ENCODE results near the gene ENTR1. TPM values are rescaled to one million over a fixed set of nuclear protein-coding genes. Genes with fewer than 3 reads are reported as not detected.

The ENTR1 gene
- total and polyA plus RNA-seq, 10 of the 15 experiments (the other 5 are each of a cell fraction or from before 2014, with no cell fraction given): 8.2 to 96.4 (median 41.1) TPM

GRCh38 chr9:136457326-136457725 lies 46.9 kb upstream of the ENTR1 start:
- H3K27me3 ChIP-seq (replicated peaks in 1 of 2; ENCODE audit: control insufficient read depth in 2 of 2, insufficient read depth in 2 of 2, low read length in 1 of 2): no peaks in the 10 kb centered on the region
- ChIA-PET RAD21 (ENCODE audit: unreplicated experiment) (no interaction called here), CTCF (no interaction called here), SMC1A (ENCODE audit: uncharacterized antibody, unreplicated experiment) (no interaction called here), POLR2A (interaction anchor here (0.5 to 0.7 kb wide), 2 partner anchors 11 to 27 kb away, joined by 3 to 6 read pairs; no protein-coding TSS in a partner anchor)
- TF ChIP-seq MYB (IDR thresholded peaks at IDR 0.05; ENCODE audit: borderline replicate concordance, low read depth, low read length): no peak
- TF ChIP-seq, protein P1, sequence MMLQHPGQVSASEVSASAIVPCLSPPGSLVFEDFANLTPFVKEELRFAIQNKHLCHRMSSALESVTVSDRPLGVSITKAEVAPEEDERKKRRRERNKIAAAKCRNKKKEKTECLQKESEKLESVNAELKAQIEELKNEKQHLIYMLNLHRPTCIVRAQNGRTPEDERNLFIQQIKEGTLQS (IDR thresholded peaks at IDR 0.05; ENCODE audit: borderline replicate concordance, extremely low read depth, low read depth, low read length): no peak
- no peak for TF ChIP-seq NFYB (IDR thresholded peaks at IDR 0.05; ENCODE audit: insufficient read depth, low read depth, low read length)
- TF ChIP-seq SIX5 (IDR thresholded peaks at IDR 0.05; ENCODE audit: low read depth, low read length, severe bottlenecking): no peak
- TF ChIP-seq BRCA1 (IDR thresholded peaks at IDR 0.05; ENCODE audit: low read depth, low read length): no peak
- no peak for TF ChIP-seq SIN3A (IDR thresholded peaks at IDR 0.05; ENCODE audit: low read depth, low read length)
- no peak for TF ChIP-seq NBN (IDR thresholded peaks at IDR 0.05)
- ATAC-seq (no peak), DNase-seq (ENCODE audit: low read depth, low spot score) (no peak), FAIRE-seq (no peak)
- BruUV-seq (replicated peaks): no TSS peak
- no peak overlapping the region for H2AFZ ChIP-seq (ENCODE audit: control insufficient read depth, low read depth, low read length)
- H3K27ac ChIP-seq (ENCODE audit: control insufficient read depth, insufficient read depth): no peak overlapping the region
- no peak overlapping the region for H3K9ac ChIP-seq (ENCODE audit: control insufficient read depth, insufficient read depth, low read length)
- H3K36me3 ChIP-seq (ENCODE audit: control insufficient read depth in 2 of 2, insufficient read depth in 2 of 2, low read length in 1 of 2): peaks cover 40 to 47% of the 10 kb centered on the region in 2 experiments
- no peaks in the 10 kb centered on the region for H3K9me3 ChIP-seq (replicated peaks; ENCODE audit: control insufficient read depth, insufficient read depth, low read length)
- no peak overlapping the region for H3K4me2 ChIP-seq (ENCODE audit: control insufficient read depth, insufficient read depth)
- H3K4me3 ChIP-seq: no peak overlapping the region
- H3K4me1 ChIP-seq (ENCODE audit: control insufficient read depth, insufficient read depth, low read length): no peaks in the 10 kb centered on the region
- H3K79me2 ChIP-seq (ENCODE audit: control insufficient read depth, insufficient read depth, low read length): no peaks in the 10 kb centered on the region
- no peaks in the 10 kb centered on the region for H4K20me1 ChIP-seq (ENCODE audit: control insufficient read depth, insufficient read depth)
- in situ Hi-C loops (cut with MboI): no loop called here
- intact Hi-C loops (cut with micrococcal nuclease; ENCODE audit: unreplicated experiment): no loop called here
- 97% methylated on average over 24 of the region's 24 CpGs for WGBS (ENCODE audit: insufficient coverage, insufficient replicate concordance, low lambda C conversion rate, missing lambda C conversion rate)

DNA sequence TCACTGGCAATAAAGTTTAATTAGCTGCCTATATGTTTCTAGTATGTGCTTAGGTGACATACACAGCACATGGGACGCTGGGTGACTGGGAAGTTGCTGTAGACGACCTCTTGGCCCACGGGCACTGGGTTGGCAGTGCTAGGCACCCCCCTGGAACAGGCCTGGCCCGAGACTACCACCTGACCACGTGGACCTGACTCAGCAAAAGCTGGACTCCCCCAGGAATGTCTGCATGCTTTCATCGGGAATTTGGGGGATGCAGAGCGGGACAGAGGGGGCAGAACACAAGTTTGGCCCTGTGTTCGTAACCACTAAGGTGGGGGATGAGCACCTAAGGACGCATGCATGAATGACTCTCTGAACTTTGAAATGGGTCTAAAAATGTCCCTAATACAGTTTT lies 45.8 kb upstream of the ENTR1 start:
- POLR2A ChIA-PET: no interaction called here
- WGBS (ENCODE audit: insufficient coverage, insufficient replicate concordance, low lambda C conversion rate, missing lambda C conversion rate): 77% methylated on average over 9 of the region's 9 CpGs
- TF ChIP-seq KDM1A (IDR thresholded peaks at IDR 0.05; ENCODE audit: borderline replicate concordance) (no peak), FOS (IDR thresholded peaks at IDR 0.05; ENCODE audit: borderline replicate concordance, extremely low read depth, insufficient read length) (no peak), RBBP5 (conservative IDR thresholded peaks at IDR 0.05) (no peak)
- TF ChIP-seq, protein P2, sequence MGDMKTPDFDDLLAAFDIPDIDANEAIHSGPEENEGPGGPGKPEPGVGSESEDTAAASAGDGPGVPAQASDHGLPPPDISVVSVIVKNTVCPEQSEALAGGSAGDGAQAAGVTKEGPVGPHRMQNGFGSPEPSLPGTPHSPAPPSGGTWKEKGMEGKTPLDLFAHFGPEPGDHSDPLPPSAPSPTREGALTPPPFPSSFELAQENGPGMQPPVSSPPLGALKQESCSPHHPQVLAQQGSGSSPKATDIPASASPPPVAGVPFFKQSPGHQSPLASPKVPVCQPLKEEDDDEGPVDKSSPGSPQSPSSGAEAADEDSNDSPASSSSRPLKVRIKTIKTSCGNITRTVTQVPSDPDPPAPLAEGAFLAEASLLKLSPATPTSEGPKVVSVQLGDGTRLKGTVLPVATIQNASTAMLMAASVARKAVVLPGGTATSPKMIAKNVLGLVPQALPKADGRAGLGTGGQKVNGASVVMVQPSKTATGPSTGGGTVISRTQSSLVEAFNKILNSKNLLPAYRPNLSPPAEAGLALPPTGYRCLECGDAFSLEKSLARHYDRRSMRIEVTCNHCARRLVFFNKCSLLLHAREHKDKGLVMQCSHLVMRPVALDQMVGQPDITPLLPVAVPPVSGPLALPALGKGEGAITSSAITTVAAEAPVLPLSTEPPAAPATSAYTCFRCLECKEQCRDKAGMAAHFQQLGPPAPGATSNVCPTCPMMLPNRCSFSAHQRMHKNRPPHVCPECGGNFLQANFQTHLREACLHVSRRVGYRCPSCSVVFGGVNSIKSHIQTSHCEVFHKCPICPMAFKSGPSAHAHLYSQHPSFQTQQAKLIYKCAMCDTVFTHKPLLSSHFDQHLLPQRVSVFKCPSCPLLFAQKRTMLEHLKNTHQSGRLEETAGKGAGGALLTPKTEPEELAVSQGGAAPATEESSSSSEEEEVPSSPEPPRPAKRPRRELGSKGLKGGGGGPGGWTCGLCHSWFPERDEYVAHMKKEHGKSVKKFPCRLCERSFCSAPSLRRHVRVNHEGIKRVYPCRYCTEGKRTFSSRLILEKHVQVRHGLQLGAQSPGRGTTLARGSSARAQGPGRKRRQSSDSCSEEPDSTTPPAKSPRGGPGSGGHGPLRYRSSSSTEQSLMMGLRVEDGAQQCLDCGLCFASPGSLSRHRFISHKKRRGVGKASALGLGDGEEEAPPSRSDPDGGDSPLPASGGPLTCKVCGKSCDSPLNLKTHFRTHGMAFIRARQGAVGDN (IDR thresholded peaks at IDR 0.05): no peak
- TF ChIP-seq, protein P3, sequence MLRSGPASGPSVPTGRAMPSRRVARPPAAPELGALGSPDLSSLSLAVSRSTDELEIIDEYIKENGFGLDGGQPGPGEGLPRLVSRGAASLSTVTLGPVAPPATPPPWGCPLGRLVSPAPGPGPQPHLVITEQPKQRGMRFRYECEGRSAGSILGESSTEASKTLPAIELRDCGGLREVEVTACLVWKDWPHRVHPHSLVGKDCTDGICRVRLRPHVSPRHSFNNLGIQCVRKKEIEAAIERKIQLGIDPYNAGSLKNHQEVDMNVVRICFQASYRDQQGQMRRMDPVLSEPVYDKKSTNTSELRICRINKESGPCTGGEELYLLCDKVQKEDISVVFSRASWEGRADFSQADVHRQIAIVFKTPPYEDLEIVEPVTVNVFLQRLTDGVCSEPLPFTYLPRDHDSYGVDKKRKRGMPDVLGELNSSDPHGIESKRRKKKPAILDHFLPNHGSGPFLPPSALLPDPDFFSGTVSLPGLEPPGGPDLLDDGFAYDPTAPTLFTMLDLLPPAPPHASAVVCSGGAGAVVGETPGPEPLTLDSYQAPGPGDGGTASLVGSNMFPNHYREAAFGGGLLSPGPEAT (IDR thresholded peaks at IDR 0.05; ENCODE audit: low read depth): no peak

More for the DNA sequence above, 45.8 kb upstream of the ENTR1 start:
- ChIA-PET CTCF (no interaction called here), RAD21 (ENCODE audit: unreplicated experiment) (no interaction called here), SMC1A (ENCODE audit: uncharacterized antibody, unreplicated experiment) (no interaction called here)
- Histone ChIP-seq H3K36me3 (ENCODE audit: control insufficient read depth in 2 of 2, insufficient read depth in 2 of 2, low read length in 1 of 2) (peaks cover 35 to 43% of the 10 kb centered on the region in 2 experiments), H3K4me3 (no peak overlapping the region), H4K20me1 (ENCODE audit: control insufficient read depth, insufficient read depth) (no peaks in the 10 kb centered on the region), H3K27ac (ENCODE audit: control insufficient read depth, insufficient read depth) (no peak overlapping the region), H2AFZ (ENCODE audit: control insufficient read depth, low read depth, low read length) (no peak overlapping the region), H3K9me3 (replicated peaks; ENCODE audit: control insufficient read depth, insufficient read depth, low read length) (no peaks in the 10 kb centered on the region), H3K79me2 (ENCODE audit: control insufficient read depth, insufficient read depth, low read length) (no peaks in the 10 kb centered on the region), H3K4me2 (ENCODE audit: control insufficient read depth, insufficient read depth) (no peak overlapping the region), H3K4me1 (ENCODE audit: control insufficient read depth, insufficient read depth, low read length) (no peaks in the 10 kb centered on the region), H3K27me3 (replicated peaks in 1 of 2; ENCODE audit: control insufficient read depth in 2 of 2, insufficient read depth in 2 of 2, low read length in 1 of 2) (no peaks in the 10 kb centered on the region), H3K9ac (ENCODE audit: control insufficient read depth, insufficient read depth, low read length) (no peak overlapping the region)
- FAIRE-seq (no peak), DNase-seq (ENCODE audit: low read depth, low spot score) (no peak), ATAC-seq (no peak)
- intact Hi-C loops (cut with micrococcal nuclease; ENCODE audit: unreplicated experiment): no loop called here
- in situ Hi-C loops (cut with MboI): no loop called here
- BruUV-seq (replicated peaks): no TSS peak

Measured in GM12878 (cell line).